HG03066 (cell line): ENCODE results near the gene DAB2.

Source experiments
- ATAC-seq: cut with Tn5 transposase; IDR thresholded peaks from one replicate; pipeline ENCODE4 v1.9.1; 2021; ENCODE audit warnings: low read depth; ENCODE audit not compliant: unreplicated experiment

DAB2 gene

DNA sequence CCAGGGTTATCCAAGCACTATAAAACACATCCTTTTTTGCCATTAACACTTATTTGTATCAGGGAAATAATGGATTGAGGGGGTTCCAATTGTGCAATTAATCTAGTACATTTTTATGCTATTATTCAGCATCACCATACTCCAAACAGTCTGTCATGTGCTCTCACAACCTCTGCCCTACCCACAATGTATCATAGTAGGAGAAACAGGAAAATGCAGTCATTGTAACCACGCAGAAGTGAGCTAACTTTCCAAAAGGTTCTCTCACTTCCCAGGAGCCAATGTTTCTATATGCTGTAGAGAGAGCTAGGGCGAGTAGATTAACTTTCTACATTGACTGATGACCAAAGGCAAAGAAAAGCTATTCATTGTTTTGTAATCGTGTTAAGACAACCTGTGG is 29.8 kb downstream of the DAB2 start:
- ATAC-seq = no peak

DNA sequence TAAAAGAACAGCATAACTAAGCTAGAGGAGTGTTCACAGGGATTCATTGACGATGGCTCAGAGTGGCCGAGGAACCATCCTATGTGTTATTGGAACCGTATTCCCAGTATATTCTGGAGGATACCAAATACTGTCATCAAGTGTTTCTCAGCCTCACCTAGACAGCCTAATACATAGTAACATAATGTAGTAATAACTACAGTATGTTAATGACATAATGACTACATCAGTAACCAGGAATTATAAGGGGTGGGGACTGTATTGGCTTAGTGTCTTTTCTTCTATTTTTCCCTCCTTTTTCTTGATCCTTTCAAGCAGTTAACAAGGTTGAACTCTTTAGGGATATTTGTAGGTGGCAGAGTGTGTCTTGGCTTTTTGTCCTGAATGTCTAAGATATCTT is 33.8 kb downstream of the DAB2 start:
- no peak for ATAC-seq

- ATAC-seq = no peak
Measured at GRCh38 chr5:39387293-39387692, 37.5 kb downstream of the DAB2 start.

DNA sequence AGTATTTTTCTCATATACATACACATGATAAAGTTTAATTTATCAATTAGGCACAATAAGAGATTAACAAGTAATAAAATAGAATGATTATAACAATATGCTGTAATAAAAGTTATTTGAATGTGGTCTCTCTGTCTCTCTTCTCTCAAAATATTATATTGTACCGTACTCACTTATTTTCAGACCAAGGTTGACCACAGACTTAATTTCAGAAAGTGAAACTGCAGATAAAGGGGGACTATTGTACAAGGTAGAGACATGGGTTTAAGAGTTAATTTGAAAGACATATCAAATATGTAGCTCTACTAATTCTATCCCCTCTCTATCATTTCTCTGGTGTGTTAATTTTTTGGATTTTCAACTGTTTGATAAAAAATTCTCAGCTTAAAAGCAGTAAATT is 40.5 kb downstream of the DAB2 start:
- ATAC-seq = no peak

DNA sequence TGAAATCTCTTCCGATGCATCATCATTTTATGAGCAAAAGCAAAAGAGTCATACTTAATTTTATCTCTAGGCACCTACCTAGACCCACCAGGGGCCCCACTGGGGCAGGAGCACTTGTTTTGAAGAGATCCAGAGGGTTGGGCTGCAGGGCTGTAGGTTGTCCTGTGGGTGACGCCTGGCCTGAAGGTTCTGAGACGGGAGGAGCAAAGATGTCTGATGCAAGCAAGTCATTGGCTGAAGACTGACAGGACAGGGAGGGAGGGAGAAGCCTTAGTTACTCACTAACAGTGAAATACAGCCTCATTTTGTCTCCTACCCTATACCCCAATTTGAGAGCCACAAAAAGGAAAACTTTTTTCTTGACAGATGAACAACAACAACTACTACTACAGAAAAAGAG is 43.4 kb downstream of the DAB2 start:
- no peak for ATAC-seq

DNA sequence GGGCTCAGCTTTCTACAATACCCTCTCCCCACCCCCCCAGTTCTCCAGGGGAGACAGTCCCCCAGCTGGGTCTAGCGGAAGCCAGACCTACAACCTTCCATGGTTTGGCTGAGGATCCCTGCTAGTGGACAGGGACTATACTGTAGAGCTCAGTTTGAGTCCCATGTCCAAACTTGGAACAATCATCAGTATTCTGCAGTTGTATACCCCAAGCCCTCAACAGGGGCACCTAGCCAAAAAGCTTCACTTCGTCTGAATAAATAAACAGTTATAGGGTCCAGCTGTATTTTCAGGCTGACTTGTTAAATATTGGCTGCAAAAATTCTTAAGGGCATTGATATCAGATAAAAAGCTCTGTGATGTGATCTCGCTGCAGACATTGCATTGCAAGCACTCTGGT is 45.1 kb downstream of the DAB2 start:
- ATAC-seq = no peak

GRCh38 chr5:39377613-39378012 is 47.2 kb downstream of the DAB2 start:
- ATAC-seq = no peak

DNA sequence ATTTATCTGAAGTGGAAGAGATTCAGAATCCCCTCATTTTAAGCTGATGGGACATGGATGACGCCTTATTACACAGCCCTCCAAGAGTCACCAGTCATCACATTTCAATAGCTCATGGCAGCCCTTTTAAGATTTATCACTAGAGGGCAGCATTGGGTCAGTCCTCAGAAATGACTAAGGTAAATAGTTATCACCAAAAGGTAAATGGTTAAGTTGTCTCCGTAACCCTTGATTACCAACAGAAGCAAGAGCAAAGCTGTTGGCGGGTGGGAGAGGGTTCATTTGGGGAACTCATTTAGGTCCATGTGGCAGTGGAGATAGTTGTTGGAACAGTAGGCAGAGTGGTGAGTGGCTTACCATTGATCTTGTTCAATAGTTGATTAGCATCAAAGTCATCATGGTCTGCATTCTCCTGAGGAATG is 48.5 kb downstream of the DAB2 start:
- no peak for ATAC-seq

DNA sequence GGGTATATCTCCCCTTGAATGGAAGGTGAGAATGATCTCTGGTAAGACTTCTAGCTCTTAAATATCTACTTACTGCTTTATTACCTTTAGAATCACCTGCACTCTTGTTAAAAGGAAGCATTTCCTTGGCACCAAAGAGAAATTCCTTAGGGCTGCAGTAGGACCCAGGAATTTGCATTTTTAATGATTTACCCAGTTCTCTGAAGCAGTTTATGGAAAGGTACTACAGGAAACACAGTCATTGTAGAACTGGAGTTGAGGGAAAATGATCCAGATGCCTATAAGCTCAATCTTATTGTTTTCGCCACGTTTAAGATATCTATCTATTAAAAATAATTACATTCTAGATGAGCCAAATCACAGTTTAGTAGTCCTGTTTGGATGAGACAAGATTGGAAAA is 51.0 kb downstream of the DAB2 start:
- ATAC-seq = no peak

- no peak for ATAC-seq
Measured at GRCh38 chr5:39371367-39371635, 53.5 kb downstream of the DAB2 start.

DNA sequence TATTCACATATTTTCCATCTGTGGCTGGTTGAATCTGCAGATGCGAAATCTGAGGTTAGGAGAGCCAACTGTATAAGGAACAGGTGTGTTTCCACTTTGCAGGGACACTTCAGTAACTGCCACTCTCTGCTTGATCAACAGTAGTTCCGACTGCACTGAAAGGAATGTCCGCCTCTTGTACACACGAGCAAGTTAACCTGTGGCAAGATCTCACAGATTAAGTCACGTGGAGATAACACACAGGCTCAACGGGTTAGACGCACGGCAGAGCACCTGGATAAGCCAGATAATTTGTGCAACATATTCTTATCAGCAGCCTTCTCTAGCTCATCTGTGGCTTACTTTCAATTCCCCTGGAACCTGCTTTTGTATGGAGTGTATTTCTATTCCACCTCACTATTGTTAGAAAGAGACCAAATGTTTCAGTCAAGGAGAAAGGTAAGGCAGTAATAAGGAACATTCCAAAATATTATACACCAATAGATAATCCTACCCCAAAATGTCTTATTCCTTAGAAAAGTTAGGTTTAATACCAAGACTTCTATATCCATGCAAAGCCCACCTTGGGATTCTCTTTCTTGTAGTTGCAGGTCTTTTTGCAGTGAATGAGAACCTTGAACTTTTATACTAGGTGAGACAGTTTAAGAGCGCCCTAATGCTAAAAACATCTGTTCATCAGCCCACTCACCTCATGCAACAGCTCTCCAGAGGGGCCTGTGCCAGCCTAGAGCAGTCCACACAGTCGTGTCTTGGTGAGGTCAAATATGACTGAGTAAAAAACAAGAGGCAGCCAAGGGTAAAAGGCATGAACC is 54.0 kb downstream of the DAB2 start:
- no peak for ATAC-seq

DNA sequence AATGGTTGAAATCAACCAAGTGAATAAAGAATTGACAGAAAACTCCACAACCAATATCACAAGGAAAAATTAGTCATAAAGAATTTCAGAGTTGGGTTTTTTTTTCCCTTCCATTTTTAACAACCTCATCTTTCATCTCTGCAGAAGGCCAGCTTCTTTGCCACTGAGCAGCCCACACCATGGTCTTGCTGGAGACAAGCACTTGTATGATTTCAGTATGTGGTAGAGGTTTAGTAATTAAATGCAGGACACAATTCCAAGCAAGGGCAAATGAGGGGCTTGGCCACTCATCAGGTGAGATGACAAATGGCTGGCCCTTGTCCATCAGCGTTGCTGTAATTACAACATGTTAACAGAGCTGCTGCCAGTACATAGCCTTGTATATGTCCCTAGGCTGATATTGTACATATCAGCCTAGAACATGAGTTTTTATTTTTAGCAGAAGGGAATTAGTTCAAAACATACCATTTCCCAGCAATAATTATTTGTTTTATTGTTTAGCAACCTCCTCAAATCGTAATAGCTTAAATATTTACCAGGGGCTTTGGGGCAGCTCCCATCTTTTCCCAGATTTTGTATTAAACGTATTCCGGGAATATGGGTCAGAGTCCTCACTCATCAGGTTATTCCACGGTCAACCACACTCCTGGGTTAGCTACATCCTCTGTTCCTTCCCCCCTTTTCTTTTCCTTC is 55.5 kb downstream of the DAB2 start:
- no peak for ATAC-seq

DNA sequence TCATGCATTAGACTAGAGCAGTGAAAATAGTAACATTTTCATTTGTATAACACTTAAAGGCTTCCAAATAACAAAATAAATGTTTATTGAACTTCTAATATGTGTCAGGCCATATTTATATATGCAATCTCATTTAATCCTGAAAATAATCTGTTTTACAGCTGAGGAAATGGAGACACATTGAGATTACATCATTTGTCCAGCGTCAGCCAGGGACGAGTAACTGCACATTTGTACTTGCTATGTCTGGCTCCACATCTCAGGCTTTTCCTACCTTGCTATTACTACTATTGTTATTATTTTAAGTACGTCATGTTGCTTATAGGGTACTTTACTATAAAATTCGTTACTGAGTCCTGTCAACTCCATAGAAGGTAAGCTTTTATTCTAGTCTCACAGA is 56.7 kb downstream of the DAB2 start:
- ATAC-seq = no peak

DNA sequence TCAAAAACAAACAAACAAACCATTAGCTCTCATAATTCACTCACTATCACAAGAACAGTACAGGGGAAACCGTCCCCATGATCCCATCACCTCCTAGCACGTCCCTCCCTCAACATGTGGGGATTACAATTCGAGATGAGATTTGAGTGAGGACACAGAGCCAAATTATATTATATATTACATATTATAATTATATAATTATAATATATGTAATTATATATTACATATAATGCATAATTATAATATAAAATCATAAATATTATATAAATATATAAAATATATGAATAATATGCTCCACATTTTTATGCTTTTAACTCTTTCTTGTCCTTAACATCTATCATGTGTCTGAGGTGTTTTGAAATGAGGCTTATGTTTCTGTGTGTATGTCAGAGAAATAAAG is 57.1 kb downstream of the DAB2 start:
- no peak for ATAC-seq

DNA sequence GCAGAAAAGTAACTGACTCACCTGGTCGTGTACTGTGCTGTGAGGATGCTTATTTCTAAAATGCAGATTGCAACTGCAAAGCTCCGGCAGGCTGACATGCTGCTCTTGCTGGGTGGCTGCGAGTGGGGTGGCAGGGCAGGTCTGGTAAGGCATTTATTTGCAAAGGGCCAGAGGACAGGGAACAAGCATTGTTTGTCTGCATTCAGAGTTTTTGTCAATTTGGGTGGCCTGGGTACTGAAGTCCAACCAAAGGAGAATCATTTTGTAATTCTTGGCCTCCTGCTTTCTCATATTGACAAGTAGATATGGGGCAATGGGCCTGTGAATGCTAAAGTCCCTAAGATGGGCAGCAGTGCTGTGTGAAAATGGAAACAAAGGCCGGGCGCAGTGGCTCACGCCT is 60.4 kb downstream of the DAB2 start, which contains the start of gene C9:
Gene C9 (minus strand): TSS at position 129 of the 400 bp plus-strand sequence. CDS start 31 bp downstream, at position 98.
- no peak for ATAC-seq

DNA sequence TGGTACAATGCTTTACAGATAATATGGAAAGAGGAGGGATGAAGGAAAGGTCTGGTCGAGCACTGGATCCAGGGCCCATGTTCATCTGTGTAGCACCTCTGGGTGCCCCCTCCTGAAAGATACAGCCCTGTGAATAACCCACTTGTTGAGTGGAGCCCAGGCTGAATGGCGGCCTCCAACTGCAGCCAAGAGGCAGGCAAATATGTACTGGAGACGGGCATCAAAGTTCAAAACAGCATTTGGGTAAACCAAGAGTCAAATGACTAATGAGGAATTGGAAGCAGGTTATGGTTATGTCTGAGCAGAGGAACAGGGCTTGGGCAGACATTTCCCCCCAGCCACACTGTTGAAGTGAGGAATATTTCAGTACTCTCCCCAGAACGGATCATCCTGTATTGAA is 61.6 kb downstream of the DAB2 start:
- ATAC-seq = no peak

- ATAC-seq = no peak
Measured at GRCh38 chr5:39362646-39363045, 62.1 kb downstream of the DAB2 start.

DNA sequence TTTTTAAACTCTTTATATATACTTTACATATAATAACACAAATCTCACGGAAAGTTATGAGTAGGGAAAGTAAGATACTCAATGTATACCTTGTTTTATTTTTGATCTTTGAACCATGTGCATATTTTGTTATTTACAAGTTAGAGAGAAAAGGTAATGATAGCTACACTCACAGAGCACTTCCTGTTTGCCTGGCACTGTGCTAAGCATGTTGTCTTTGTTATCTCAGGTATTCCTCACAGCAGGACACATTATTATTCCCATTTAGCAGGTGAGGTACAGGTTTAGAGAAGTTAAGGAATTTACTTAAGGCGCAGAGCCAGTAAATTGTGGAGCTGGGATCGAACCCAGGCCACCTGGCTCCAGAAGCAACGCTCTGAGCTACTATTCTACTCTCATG is 63.5 kb downstream of the DAB2 start:
- no peak for ATAC-seq

DNA sequence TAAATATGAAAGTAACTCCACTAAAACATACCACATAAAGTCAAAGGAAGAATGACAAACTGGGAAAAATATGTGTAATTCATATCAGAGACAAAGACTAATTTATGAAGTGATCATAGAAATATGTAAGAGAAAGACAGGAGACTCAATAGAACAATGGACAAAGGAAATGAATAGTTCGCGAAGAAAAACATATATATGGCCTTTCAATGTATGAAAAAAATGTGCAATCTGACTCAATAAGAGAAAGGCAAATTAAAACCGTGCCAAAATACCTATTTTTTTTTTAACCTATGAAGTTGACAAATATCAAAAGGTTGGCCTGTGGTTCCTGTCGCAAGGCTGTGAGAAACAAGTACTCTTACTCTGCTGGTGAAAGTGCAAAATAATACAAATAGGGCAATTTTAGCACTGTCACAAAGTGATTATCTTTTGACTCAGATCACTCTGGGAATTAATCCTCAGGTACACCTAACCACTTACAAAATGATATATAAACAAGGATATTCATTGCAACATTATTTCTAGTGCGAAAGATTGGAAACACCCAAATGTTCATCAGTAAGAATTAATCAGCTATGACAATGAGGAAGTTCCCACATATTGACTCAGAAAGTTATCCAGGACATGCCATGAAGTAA is 64.2 kb downstream of the DAB2 start:
- ATAC-seq = no peak

DNA sequence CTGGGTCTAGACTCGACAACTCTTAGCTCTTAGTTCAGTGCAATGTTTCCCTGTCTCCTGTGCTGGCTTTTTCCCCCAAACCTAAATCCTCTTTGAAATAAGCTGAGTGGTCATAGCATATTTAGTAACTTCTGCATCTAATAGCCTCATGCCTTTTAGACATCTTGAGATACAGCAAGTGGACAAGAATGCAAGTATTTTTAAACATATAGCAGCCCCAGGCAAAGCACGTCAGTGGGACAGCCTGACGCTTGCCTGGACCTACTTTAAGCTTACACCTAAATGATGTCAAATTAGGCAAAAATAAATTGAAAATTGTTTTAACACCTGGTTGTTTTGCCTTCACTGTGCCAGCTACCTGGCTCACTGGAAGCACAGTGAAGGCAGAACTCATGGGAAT is 68.5 kb downstream of the DAB2 start:
- ATAC-seq = no peak

GRCh38 chr5:39355324-39355723 is 69.5 kb downstream of the DAB2 start:
- ATAC-seq = no peak
